GM23338 (cell line): ENCODE measurements around the gene ALDH16A1. TPM values are rescaled to one million over a fixed set of nuclear protein-coding genes. Genes with fewer than 3 reads are reported as not detected.
A peak's percentile ranks its signal among the peaks of the same experiment; 100 is the strongest.

Source experiments
- ATAC-seq: fragments of 200-7000 bp; cut with Tn5 transposase; 3 replicates; pipeline ENCODE4 v1.9.1; 2020
- DNase-seq: peaks from one replicate; pipeline ENCODE4 v3.0.0-alpha.2; 2015; ENCODE audit warnings: low spot score
- H2AFZ ChIP-seq: fragments of 200-600 bp; sonication (generic); 2 replicates; pipeline ENCODE4 v1.8.0; 2016; ENCODE audit warnings: antibody characterized with exemption, mild to moderate bottlenecking, moderate library complexity
- H3F3A ChIP-seq: fragments of 200-600 bp; sonication (generic); replicated peaks from 2 replicates; pipeline ENCODE4 v1.8.0; 2017; ENCODE audit warnings: antibody characterized with exemption, mixed run types, low read depth
- H3K27ac ChIP-seq: fragments of 200-600 bp; sonication (generic); 2 replicates; pipeline ENCODE4 v1.6.1; 2016; ENCODE audit warnings: low read depth
- H3K27me3 ChIP-seq: fragments of 200-600 bp; sonication (generic); 2 replicates; pipeline ENCODE4 v1.8.0; 2016; ENCODE audit warnings: mild to moderate bottlenecking, mixed run types, moderate library complexity; ENCODE audit not compliant: insufficient read depth
- H3K36me3 ChIP-seq: fragments of 200-600 bp; sonication (generic); 2 replicates; pipeline ENCODE4 v1.8.0; 2016; ENCODE audit warnings: mild to moderate bottlenecking; ENCODE audit not compliant: insufficient read depth
- H3K4me1 ChIP-seq: fragments of 200-600 bp; sonication (generic); 2 replicates; pipeline ENCODE4 v1.8.0; 2016; ENCODE audit warnings: mild to moderate bottlenecking, moderate library complexity; ENCODE audit not compliant: insufficient read depth
- H3K4me2 ChIP-seq: fragments of 200-600 bp; sonication (generic); 2 replicates; pipeline ENCODE4 v1.7.1; 2017; ENCODE audit warnings: mixed run types
- H3K4me3 ChIP-seq: fragments of 200-600 bp; sonication (generic); 2 replicates; pipeline ENCODE4 v1.6.1; 2016; ENCODE audit warnings: mixed run types
- H3K79me2 ChIP-seq: fragments of 200-600 bp; sonication (generic); replicated peaks from 2 replicates; pipeline ENCODE4 v1.8.0; 2017; ENCODE audit warnings: mild to moderate bottlenecking; ENCODE audit not compliant: insufficient read depth
- H3K9me2 ChIP-seq: fragments of 200-600 bp; sonication (generic); 2 replicates; pipeline ENCODE4 v1.8.0; 2017; ENCODE audit not compliant: insufficient read depth
- H4K20me1 ChIP-seq: fragments of 200-600 bp; sonication (generic); replicated peaks from 2 replicates; pipeline ENCODE4 v1.8.0; 2017; ENCODE audit warnings: mild to moderate bottlenecking; ENCODE audit not compliant: insufficient read depth
- H3K27ac Mint-ChIP-seq: 2 replicates; pipeline ENCODE4 v1.8.0; 2020; ENCODE audit warnings: inconsistent platforms, mild to moderate bottlenecking, moderate library complexity, mixed read lengths
- H3K27me3 Mint-ChIP-seq: 3 replicates; pipeline ENCODE4 v1.8.0; 2022; ENCODE audit warnings: low read depth, mild to moderate bottlenecking, moderate library complexity, mixed read lengths, inconsistent platforms; ENCODE audit not compliant: insufficient read depth, poor library complexity
- H3K36me3 Mint-ChIP-seq: 3 replicates; pipeline ENCODE4 v1.8.0; 2021; ENCODE audit warnings: low read depth, mild to moderate bottlenecking, inconsistent platforms, moderate library complexity, mixed read lengths
- H3K4me1 Mint-ChIP-seq: 3 replicates; pipeline ENCODE4 v1.8.0; 2020; ENCODE audit warnings: mild to moderate bottlenecking, inconsistent platforms, mixed read lengths
- H3K4me3 Mint-ChIP-seq: 3 replicates; pipeline ENCODE4 v1.8.0; 2021; ENCODE audit warnings: moderate library complexity, mild to moderate bottlenecking, inconsistent platforms, mixed read lengths
- H3K9me3 Mint-ChIP-seq: 3 replicates; pipeline ENCODE4 v1.8.0; 2020; ENCODE audit warnings: moderate library complexity, mild to moderate bottlenecking, inconsistent platforms, mixed read lengths
- CREB1 ChIP-seq: fragments of 250-450 bp; sonication (Bioruptor Pico); IDR thresholded peaks from 2 replicates; pipeline ENCODE4 v1.5.0; 2020; ENCODE audit warnings: low read depth, mild to moderate bottlenecking, moderate library complexity
- EZH2 ChIP-seq: fragments of 200-600 bp; sonication (generic); IDR thresholded peaks from one replicate; pipeline ENCODE4 v1.8.0; 2017; ENCODE audit warnings: antibody characterized with exemption, mild to moderate bottlenecking, low read depth; ENCODE audit not compliant: unreplicated experiment
- EZH2phosphoT487 ChIP-seq: fragments of 200-600 bp; sonication (generic); IDR thresholded peaks from one replicate; pipeline ENCODE4 v1.8.1; 2018; ENCODE audit warnings: antibody characterized with exemption; ENCODE audit not compliant: unreplicated experiment
- REST ChIP-seq: IDR thresholded peaks from one replicate; pipeline ENCODE4 v1.6.1; 2018; ENCODE audit warnings: antibody characterized with exemption; ENCODE audit not compliant: unreplicated experiment
- ZNF462 ChIP-seq: fragments of 250-450 bp; sonication (Bioruptor Pico); IDR thresholded peaks from 2 replicates; pipeline ENCODE4 v1.5.0; 2020; ENCODE audit warnings: mild to moderate bottlenecking, moderate library complexity
- polyA plus RNA-seq: library from polyadenylated mRNA; unstranded; fragments of >200 nt; fragmentation: Nextera tagmentation; extraction: Ambion mirVana; gene quantifications from 2 replicates; pipeline ENCODE4 v1.2.1, GENCODE V29; 2016
- total RNA-seq: library from RNA; depleted of rRNA; stranded (reverse); fragments of >200 nt; shearing (Covaris generic); gene quantifications from 2 replicates; pipeline ENCODE4 v1.2.3, GENCODE V29; 2014
- TF ChIP-seq, protein P1 (sequence below): IDR thresholded peaks from 2 replicates; pipeline ENCODE4 v1.6.1; 2016; ENCODE audit warnings: antibody characterized with exemption

ALDH16A1 gene
- total and polyA plus RNA-seq, 2 experiments from 2014 or later: 16.8 to 57.3 TPM

- TF ChIP-seq ZNF462 (CRISPR knock-in tag) (no peak), REST (no peak)
Observed at GRCh38 chr19:49496574-49497008, 43.6 kb downstream of the ALDH16A1 start (continued).

GRCh38 chr19:49497047-49497788 is 44.2 kb downstream of the ALDH16A1 start:
- peak; percentile 0; the same call in 1 of the 3 replicates for ATAC-seq
- Histone ChIP-seq H4K20me1 (peaks cover 19% of the 10 kb centered on the region), H3K27ac (peak overlapping the region; percentile 99), H3K4me1 (peaks cover 42% of the 10 kb centered on the region), H3K9me2 (no peaks in the 10 kb centered on the region), H3K36me3 (peaks cover 24% of the 10 kb centered on the region), H3K27me3 (no peaks in the 10 kb centered on the region), H2AFZ (no peak overlapping the region), H3K79me2 (peaks cover 26% of the 10 kb centered on the region), H3K4me3 (peak overlapping the region; percentile 100), H3F3A (peaks cover 66% of the 10 kb centered on the region), H3K4me2 (peak overlapping the region; percentile 100)
- Mint-ChIP-seq H3K4me3 (peak overlapping the region; percentile 94), H3K36me3 (peaks cover 58% of the 10 kb centered on the region), H3K27me3 (peaks cover 57% of the 10 kb centered on the region), H3K9me3 (peaks cover 11% of the 10 kb centered on the region; the same call in 1 of the 3 replicates), H3K27ac (peak overlapping the region; percentile 98), H3K4me1 (peaks cover 34% of the 10 kb centered on the region)
- DNase-seq: peak; percentile 78
- TF ChIP-seq CREB1 (CRISPR knock-in tag): peak; percentile 44; the same call in 1 of the 2 replicates
- TF ChIP-seq EZH2phosphoT487: no peak
- TF ChIP-seq EZH2: no peak
- TF ChIP-seq, protein P1, sequence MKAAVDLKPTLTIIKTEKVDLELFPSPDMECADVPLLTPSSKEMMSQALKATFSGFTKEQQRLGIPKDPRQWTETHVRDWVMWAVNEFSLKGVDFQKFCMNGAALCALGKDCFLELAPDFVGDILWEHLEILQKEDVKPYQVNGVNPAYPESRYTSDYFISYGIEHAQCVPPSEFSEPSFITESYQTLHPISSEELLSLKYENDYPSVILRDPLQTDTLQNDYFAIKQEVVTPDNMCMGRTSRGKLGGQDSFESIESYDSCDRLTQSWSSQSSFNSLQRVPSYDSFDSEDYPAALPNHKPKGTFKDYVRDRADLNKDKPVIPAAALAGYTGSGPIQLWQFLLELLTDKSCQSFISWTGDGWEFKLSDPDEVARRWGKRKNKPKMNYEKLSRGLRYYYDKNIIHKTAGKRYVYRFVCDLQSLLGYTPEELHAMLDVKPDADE: no peak
